GM21526 (cell line): ENCODE data around the gene EPHA8.

Experiments used
- ATAC-seq: cut with Tn5 transposase; IDR thresholded peaks from one replicate; pipeline ENCODE4 v1.9.1; 2021; ENCODE audit warnings: moderate library complexity; ENCODE audit not compliant: unreplicated experiment, low FRiP score

EPHA8 gene

GRCh38 chr1:22638476-22639234, 75.4 kb downstream of the EPHA8 start:
- no peak for ATAC-seq

- no peak for ATAC-seq
Measured at GRCh38 chr1:22639286-22639685, 76.0 kb downstream of the EPHA8 start.

GRCh38 chr1:22641247-22641646, 78.0 kb downstream of the EPHA8 start:
- ATAC-seq, result no peak

- no peak for ATAC-seq
Measured at GRCh38 chr1:22641906-22642636, 78.8 kb downstream of the EPHA8 start.

- no peak for ATAC-seq
Measured at GRCh38 chr1:22643381-22643780, 80.1 kb downstream of the EPHA8 start, which contains the start of gene C1QC. TSS of gene C1QC (plus strand) at chr1:22643633. CDS start at chr1:22644024, 391 bp downstream.

GRCh38 chr1:22643928-22644327, 80.6 kb downstream of the EPHA8 start:
- ATAC-seq, result no peak

- ATAC-seq, result no peak
Measured at GRCh38 chr1:22645931-22646330, 82.6 kb downstream of the EPHA8 start.

- ATAC-seq, result no peak
Measured at GRCh38 chr1:22646384-22646783, 83.1 kb downstream of the EPHA8 start.

- ATAC-seq, result no peak
Measured at GRCh38 chr1:22650089-22650693, 86.9 kb downstream of the EPHA8 start.

- no peak for ATAC-seq
Measured at GRCh38 chr1:22651941-22652856, 88.9 kb downstream of the EPHA8 start.

- ATAC-seq, result no peak
Measured at GRCh38 chr1:22652881-22653316, 89.6 kb downstream of the EPHA8 start, which contains the start of gene C1QB. TSS of gene C1QB (plus strand) at chr1:22653236. CDS start at chr1:22659463, 6,227 bp downstream.
